WTC11 (cell line): ENCODE measurements around the gene TSC22D2. TPM values are rescaled to one million over a fixed set of nuclear protein-coding genes. Genes with fewer than 3 reads are reported as not detected.

Experiments
- ATAC-seq: fragments of 200-7000 bp; cut with Tn5 transposase; 2 replicates; pipeline ENCODE4 v1.10.0; 2021; ENCODE audit warnings: mild to moderate bottlenecking, moderate library complexity
- CTCF ChIA-PET: fragments of 300-600 bp; sonication (Branson Sonifier 250); formaldehyde crosslinking; loops from one replicate; lab custom pipeline; 2021; ENCODE audit warnings: antibody characterized with exemption; lab: Charles Lee
- POLR2A ChIA-PET: fragments of 350-600 bp; sonication (Branson Sonifier 250); formaldehyde crosslinking; loops from one replicate; lab custom pipeline; 2021; ENCODE audit warnings: antibody characterized with exemption; lab: Charles Lee
- DNase-seq: peaks from one replicate; pipeline ENCODE4 v3.0.0; 2021; ENCODE audit warnings: low spot score
- H3K27ac Mint-ChIP-seq: 2 replicates; pipeline ENCODE4 v1.8.0; 2021; ENCODE audit warnings: mixed read lengths
- H3K27me3 Mint-ChIP-seq: 2 replicates; pipeline ENCODE4 v1.8.0; 2021; ENCODE audit warnings: low read depth, mild to moderate bottlenecking, moderate library complexity, mixed read lengths
- H3K36me3 Mint-ChIP-seq: 2 replicates; pipeline ENCODE4 v1.8.0; 2021; ENCODE audit warnings: mixed read lengths
- H3K4me1 Mint-ChIP-seq: 2 replicates; pipeline ENCODE4 v1.8.0; 2022; ENCODE audit warnings: mixed read lengths
- H3K4me3 Mint-ChIP-seq: 2 replicates; pipeline ENCODE4 v1.8.0; 2021; ENCODE audit warnings: mild to moderate bottlenecking, moderate library complexity, mixed read lengths
- H3K9me3 Mint-ChIP-seq: 2 replicates; pipeline ENCODE4 v1.8.0; 2021; ENCODE audit warnings: mixed read lengths
- AFF4 ChIP-seq: sonication (generic); formaldehyde crosslinking; IDR thresholded peaks from 2 replicates; pipeline ENCODE4 v1.8.1; 2023; ENCODE audit warnings: mild to moderate bottlenecking, missing genetic modification reagents, borderline replicate concordance
- ARID4B ChIP-seq: sonication (generic); formaldehyde crosslinking; IDR thresholded peaks from 2 replicates; pipeline ENCODE4 v1.8.0; 2023; ENCODE audit warnings: missing genetic modification reagents, mild to moderate bottlenecking, borderline replicate concordance
- ATF3 ChIP-seq: sonication (generic); formaldehyde crosslinking; conservative IDR thresholded peaks from 2 replicates; pipeline ENCODE4 v1.8.1; 2022; ENCODE audit warnings: mild to moderate bottlenecking, missing genetic modification reagents
- CBFB ChIP-seq: sonication (generic); formaldehyde crosslinking; IDR thresholded peaks from 2 replicates; pipeline ENCODE4 v1.8.1; 2022; ENCODE audit warnings: mild to moderate bottlenecking, low read depth, missing genetic modification reagents
- ERG ChIP-seq: fragments of 250-450 bp; sonication (Bioruptor Pico); IDR thresholded peaks from 2 replicates; pipeline ENCODE4 v1.8.0; 2021; ENCODE audit warnings: mild to moderate bottlenecking
- FOXK1 ChIP-seq: sonication (generic); formaldehyde crosslinking; IDR thresholded peaks from 2 replicates; pipeline ENCODE4 v1.8.0; 2022; ENCODE audit warnings: mild to moderate bottlenecking, moderate library complexity, missing genetic modification reagents
- FOXP1 ChIP-seq: sonication (generic); formaldehyde crosslinking; IDR thresholded peaks from 2 replicates; pipeline ENCODE4 v1.8.0; 2022; ENCODE audit warnings: missing genetic modification reagents, mild to moderate bottlenecking, moderate library complexity, borderline replicate concordance
- GRHL2 ChIP-seq: fragments of 250-450 bp; sonication (Bioruptor Pico); IDR thresholded peaks from 2 replicates; pipeline ENCODE4 v1.8.0; 2022; ENCODE audit warnings: mild to moderate bottlenecking, moderate library complexity; ENCODE audit not compliant: insufficient replicate concordance, severe bottlenecking
- MLX ChIP-seq: sonication (generic); formaldehyde crosslinking; IDR thresholded peaks from 2 replicates; pipeline ENCODE4 v1.8.1; 2023; ENCODE audit warnings: mild to moderate bottlenecking, missing genetic modification reagents, moderate library complexity
- NFYB ChIP-seq: sonication (generic); formaldehyde crosslinking; conservative IDR thresholded peaks from 2 replicates; pipeline ENCODE4 v1.8.0; 2022; ENCODE audit warnings: low read depth, missing genetic modification reagents
- NR2C2 ChIP-seq: sonication (generic); formaldehyde crosslinking; IDR thresholded peaks from 2 replicates; pipeline ENCODE4 v1.8.0; 2022; ENCODE audit warnings: mild to moderate bottlenecking, missing genetic modification reagents
- SOX15 ChIP-seq: fragments of 250-450 bp; sonication (Bioruptor Pico); IDR thresholded peaks from 2 replicates; pipeline ENCODE4 v1.9.0; 2021; ENCODE audit warnings: mild to moderate bottlenecking
- STAT6 ChIP-seq: sonication (generic); formaldehyde crosslinking; conservative IDR thresholded peaks from 2 replicates; pipeline ENCODE4 v1.8.1; 2023; ENCODE audit warnings: mild to moderate bottlenecking, low read depth, missing genetic modification reagents, moderate library complexity
- TEAD1 ChIP-seq: sonication (generic); formaldehyde crosslinking; IDR thresholded peaks from 2 replicates; pipeline ENCODE4 v1.8.0; 2022; ENCODE audit warnings: mild to moderate bottlenecking, missing genetic modification reagents
- TEAD4 ChIP-seq: sonication (generic); formaldehyde crosslinking; IDR thresholded peaks from 2 replicates; pipeline ENCODE4 v1.8.0; 2022; ENCODE audit warnings: mild to moderate bottlenecking, missing genetic modification reagents
- ZNF219 ChIP-seq: sonication (generic); formaldehyde crosslinking; IDR thresholded peaks from 2 replicates; pipeline ENCODE4 v1.8.0; 2023; ENCODE audit warnings: missing genetic modification reagents, mild to moderate bottlenecking, borderline replicate concordance
- total RNA-seq: library from RNA; stranded (reverse); gene quantifications from 3 replicates; pipeline ENCODE4 v1.2.3, GENCODE V29; 2021

TSC22D2 gene
- total RNA-seq, 1 experiment from 2014 or later, result 24.0 TPM

- no peak for TF ChIP-seq ARID4B (CRISPR knock-in tag)
- TF ChIP-seq FOXK1 (CRISPR knock-in tag), result no peak
- no peak for TF ChIP-seq AFF4 (CRISPR knock-in tag)
- TF ChIP-seq TEAD4 (CRISPR knock-in tag), result no peak
- TF ChIP-seq FOXP1, result no peak
- TF ChIP-seq GRHL2, result no peak
- TF ChIP-seq ATF3 (CRISPR knock-in tag), result no peak
Measured at GRCh38 chr3:150372722-150373121, 35.4 kb upstream of the TSC22D2 start (continued).

- H3K36me3 Mint-ChIP-seq, result no peaks in the 10 kb centered on the region
- no peaks in the 10 kb centered on the region for H3K27me3 Mint-ChIP-seq
- ChIA-PET CTCF (no interaction called here), POLR2A (no interaction called here)
- no peaks in the 10 kb centered on the region for H3K9me3 Mint-ChIP-seq
- H3K4me1 Mint-ChIP-seq, result peaks cover 52% of the 10 kb centered on the region
- no peak overlapping the region for H3K27ac Mint-ChIP-seq
- H3K4me3 Mint-ChIP-seq, result no peak overlapping the region
- TF ChIP-seq TEAD1 (no peak), NFYB (CRISPR knock-in tag) (no peak), SOX15 (CRISPR knock-in tag) (no peak)
- DNase-seq, result no peak
- no peak for ATAC-seq
Measured at GRCh38 chr3:150373234-150373875, 34.7 kb upstream of the TSC22D2 start.

- Mint-ChIP-seq H3K4me1 (peaks cover 59% of the 10 kb centered on the region), H3K27ac (no peak overlapping the region), H3K36me3 (no peaks in the 10 kb centered on the region), H3K4me3 (no peak overlapping the region), H3K27me3 (no peaks in the 10 kb centered on the region), H3K9me3 (peaks cover 3% of the 10 kb centered on the region)
- CTCF ChIA-PET, result no interaction called here
- DNase-seq (no peak), ATAC-seq (no peak)
- POLR2A ChIA-PET, result no interaction called here
- TF ChIP-seq ZNF219 (CRISPR knock-in tag) (no peak), ERG (no peak), NR2C2 (CRISPR knock-in tag) (no peak), STAT6 (CRISPR knock-in tag) (no peak), CBFB (CRISPR knock-in tag) (no peak), MLX (CRISPR knock-in tag) (no peak)
Measured at GRCh38 chr3:150374975-150375374, 33.1 kb upstream of the TSC22D2 start.
